Heart left ventricle (tissue), 13 donors: Measurements from ENCODE around the gene NANS.

Experiments
- POLR2A ChIP-seq, 2 donors: fragments of 450-650 bp; IDR thresholded peaks; one replicate each; pipeline ENCODE4 v1.6.1; 2017; ENCODE audit warnings: antibody characterized with exemption in 2 of 2, mild to moderate bottlenecking in 2 of 2, moderate library complexity in 2 of 2
- TF ChIP-seq, protein P1 (sequence below), 12 donors: fragments of 200-600 bp; sonication (generic) in 4 of 12; IDR thresholded peaks; one replicate each; pipeline versions ENCODE4 v1.5.0 to v1.8.0; 2018 to 2022; ENCODE audit warnings: antibody characterized with exemption in 12 of 12, mild to moderate bottlenecking in 5 of 12
- donor health status: ischemic (EF 13 %, LVEDD 7.1; RV severe dilation, severe dysfunction).
- donor health status: DM: no; HTN: yes; CAD: no.
- donor health status: DM: no; HTN: no; CAD: no.
- donor health status: ischemic (EF 25% LVEDD 6.9; RV normal size, moderate dysfunction).
- donor health status: ischemic (EF 25% LVEDD 5.7; RV mildly dilated, moderate dysfunction).
- donor health status: ischemic (EF 35%, LVEDD 5.7; RV mildly dilated, moderate dysfunction).
- donor health status: nonischemic (EF 11% LVEDD 7.7; RV severe dilation, severe dysfunction).
- donor health status: DM: yes; HTN: yes; CAD: no.
- donor health status: PGD.
- donor health status: ischemic (EF 29% LVEDD 5.4; RV normal size, mild dysfunction).
- donor health status: nonischemic (EF 23%, LVEDD 6.1; RV moderate dilation, normal function).

DNA sequence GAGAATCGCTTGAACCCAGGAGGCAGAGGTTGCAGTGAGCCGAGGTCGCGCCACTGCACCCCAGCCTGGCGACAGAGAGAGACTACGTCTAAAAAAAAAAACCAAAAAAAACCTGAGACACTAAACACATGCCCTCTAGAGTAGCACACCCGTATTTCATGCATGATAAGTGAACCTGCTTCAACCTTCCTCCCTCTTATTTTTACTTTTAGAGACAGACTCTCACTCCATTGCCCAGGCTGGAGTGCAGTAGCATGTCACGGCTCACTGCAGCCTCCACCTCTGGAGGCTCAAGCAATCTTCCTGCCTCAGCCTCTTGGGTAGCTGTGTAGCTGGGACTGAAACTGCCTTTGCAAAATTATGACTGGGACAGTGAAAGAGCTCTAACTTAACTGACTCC is 17.6 kb upstream of the NANS start:
- no peak for TF ChIP-seq POLR2A (IDR thresholded peaks at IDR 0.05)
- TF ChIP-seq, protein P1, sequence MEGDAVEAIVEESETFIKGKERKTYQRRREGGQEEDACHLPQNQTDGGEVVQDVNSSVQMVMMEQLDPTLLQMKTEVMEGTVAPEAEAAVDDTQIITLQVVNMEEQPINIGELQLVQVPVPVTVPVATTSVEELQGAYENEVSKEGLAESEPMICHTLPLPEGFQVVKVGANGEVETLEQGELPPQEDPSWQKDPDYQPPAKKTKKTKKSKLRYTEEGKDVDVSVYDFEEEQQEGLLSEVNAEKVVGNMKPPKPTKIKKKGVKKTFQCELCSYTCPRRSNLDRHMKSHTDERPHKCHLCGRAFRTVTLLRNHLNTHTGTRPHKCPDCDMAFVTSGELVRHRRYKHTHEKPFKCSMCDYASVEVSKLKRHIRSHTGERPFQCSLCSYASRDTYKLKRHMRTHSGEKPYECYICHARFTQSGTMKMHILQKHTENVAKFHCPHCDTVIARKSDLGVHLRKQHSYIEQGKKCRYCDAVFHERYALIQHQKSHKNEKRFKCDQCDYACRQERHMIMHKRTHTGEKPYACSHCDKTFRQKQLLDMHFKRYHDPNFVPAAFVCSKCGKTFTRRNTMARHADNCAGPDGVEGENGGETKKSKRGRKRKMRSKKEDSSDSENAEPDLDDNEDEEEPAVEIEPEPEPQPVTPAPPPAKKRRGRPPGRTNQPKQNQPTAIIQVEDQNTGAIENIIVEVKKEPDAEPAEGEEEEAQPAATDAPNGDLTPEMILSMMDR (IDR thresholded peaks at IDR 0.05), result no peak
